VCaP (cell line): ENCODE results near the gene CPA1.
"Not testable (repeated sequence)": the region's sequence is repeated elsewhere in the genome, so short reads cannot be mapped to it uniquely, and the experiment has no call there.

ENCODE experiments used
- H3K27ac ChIP-seq: fragments of 450-650 bp; 2 replicates; pipeline ENCODE4 v1.5.1; 2017
- CTCF ChIP-seq: fragments of 450-650 bp; conservative IDR thresholded peaks from 2 replicates; pipeline ENCODE4 v1.5.1; 2017; ENCODE audit warnings: mild to moderate bottlenecking, moderate library complexity

Gene CPA1

GRCh38 chr7:130369110-130369711 lies 11.1 kb upstream of the CPA1 start:
- peak overlapping the region; percentile 92 for H3K27ac ChIP-seq
- TF ChIP-seq CTCF = no peak

GRCh38 chr7:130369831-130370550 lies 10.3 kb upstream of the CPA1 start:
- no peak for TF ChIP-seq CTCF

GRCh38 chr7:130371046-130371445 lies 9.2 kb upstream of the CPA1 start:
- H3K27ac ChIP-seq = peak overlapping the region; percentile 92
- TF ChIP-seq CTCF = no peak

More at GRCh38 chr7:130369831-130370550, 10.3 kb upstream of the CPA1 start:
- peak overlapping the region; percentile 92 for H3K27ac ChIP-seq

GRCh38 chr7:130372402-130373165 lies 7.7 kb upstream of the CPA1 start:
- no peak for TF ChIP-seq CTCF
- peak overlapping the region; percentile 92 for H3K27ac ChIP-seq

GRCh38 chr7:130374507-130374906 lies 5.8 kb upstream of the CPA1 start:
- no peak for TF ChIP-seq CTCF
- H3K27ac ChIP-seq = peak overlapping the region; percentile 92

GRCh38 chr7:130376461-130376860 lies 3.8 kb upstream of the CPA1 start:
- H3K27ac ChIP-seq = not testable (repeated sequence)

- no peak overlapping the region for H3K27ac ChIP-seq
- TF ChIP-seq CTCF = no peak
Observed at GRCh38 chr7:130377178-130377577, 3.1 kb upstream of the CPA1 start.
